SK-N-SH (cell line): ENCODE data around the gene NSMCE3. TPM values are rescaled to one million over a fixed set of nuclear protein-coding genes. Genes with fewer than 3 reads are reported as not detected.

Source experiments
- CTCF ChIA-PET: fragments of 300-600, 350-600 bp; formaldehyde crosslinking; extraction: SDS; loops from one replicate; lab custom pipeline; 2021; lab: Yijun Ruan, JAX
- POLR2A ChIA-PET: fragments of 350-600 bp; sonication (Branson Sonifier 250); formaldehyde crosslinking; extraction: SDS; loops from one replicate; lab custom pipeline; 2020; ENCODE audit warnings: antibody characterized with exemption, inconsistent platforms; lab: Yijun Ruan, JAX
- DNase-seq: peaks from one replicate; pipeline ENCODE4 v3.0.0; 2012
- H2AFZ ChIP-seq: fragments of 200-600 bp; sonication (generic); 2 replicates; pipeline ENCODE4 v1.8.1; 2016; ENCODE audit warnings: antibody characterized with exemption, mild to moderate bottlenecking, low read depth
- H3F3A ChIP-seq: fragments of 200-600 bp; sonication (generic); replicated peaks from 2 replicates; pipeline ENCODE3; 2016; ENCODE audit warnings: antibody characterized with exemption, mild to moderate bottlenecking; ENCODE audit not compliant: insufficient read depth
- H3K27ac ChIP-seq, 2 experiments: fragments of 200-500 bp in 1 of 2; fragments of 200-600 bp in 1 of 2; sonication (Bioruptor generic) in 1 of 2; sonication (generic), shearing (Covaris generic) in 1 of 2; 2 replicates each; pipeline versions ENCODE4 v1.5.1 to v1.6.1; 2014 to 2016; ENCODE audit warnings: low read depth in 2 of 2, inconsistent platforms in 1 of 2, low read length in 1 of 2, mild to moderate bottlenecking in 1 of 2, mixed read lengths in 1 of 2
- H3K27me3 ChIP-seq: fragments of 200-600 bp; sonication (generic), shearing (Covaris generic); 2 replicates; pipeline ENCODE4 v1.6.1; 2016; ENCODE audit warnings: mixed run types; ENCODE audit not compliant: insufficient read depth
- H3K36me3 ChIP-seq, 2 experiments: fragments of 200-500 bp in 1 of 2; fragments of 200-600 bp in 1 of 2; sonication (Bioruptor generic) in 1 of 2; sonication (generic) in 1 of 2; replicated peaks in 1 of 2; 2 replicates each; pipeline versions ENCODE3 to v1.5.1; 2014 to 2016; ENCODE audit warnings: low read length in 1 of 2, mild to moderate bottlenecking in 1 of 2; ENCODE audit not compliant: insufficient read depth in 2 of 2, control insufficient read depth in 1 of 2
- H3K4me1 ChIP-seq, 2 experiments: fragments of 200-500 bp in 1 of 2; fragments of 200-600 bp in 1 of 2; sonication (Bioruptor generic) in 1 of 2; sonication (generic), shearing (Covaris generic) in 1 of 2; 2 replicates each; pipeline versions ENCODE4 v1.5.1 to v1.6.1; 2014 to 2016; ENCODE audit warnings: low read depth in 1 of 2, low read length in 1 of 2, mixed run types in 1 of 2; ENCODE audit not compliant: insufficient read depth in 2 of 2, control insufficient read depth in 1 of 2
- H3K4me2 ChIP-seq: fragments of 200-600 bp; sonication (generic), shearing (Covaris generic); 2 replicates; pipeline ENCODE4 v1.6.1; 2017; ENCODE audit warnings: mixed run types
- H3K4me3 ChIP-seq, 2 experiments: fragments of 200-500 bp in 1 of 2; fragments of 200-600 bp in 1 of 2; sonication (Bioruptor generic) in 1 of 2; sonication (generic), shearing (Covaris generic) in 1 of 2; 2 replicates each; pipeline versions ENCODE4 v1.5.1 to v1.8.1; 2014 to 2016; ENCODE audit warnings: low read depth in 2 of 2, inconsistent platforms in 1 of 2, low read length in 1 of 2, mild to moderate bottlenecking in 1 of 2, mixed read lengths in 1 of 2, moderate library complexity in 1 of 2
- H3K79me2 ChIP-seq: fragments of 200-600 bp; sonication (generic); 2 replicates; pipeline ENCODE4 v1.8.1; 2017; ENCODE audit warnings: mild to moderate bottlenecking; ENCODE audit not compliant: insufficient read depth
- H3K9ac ChIP-seq: fragments of 200-600 bp; sonication (generic); 2 replicates; pipeline ENCODE4 v1.6.1; 2017; ENCODE audit warnings: mixed run types
- H3K9me2 ChIP-seq: fragments of 200-600 bp; sonication (generic); 2 replicates; pipeline ENCODE4 v1.6.1; 2017; ENCODE audit warnings: mixed run types
- H3K9me3 ChIP-seq: fragments of 200-600 bp; sonication (generic); 2 replicates; pipeline ENCODE4 v1.6.1; 2017; ENCODE audit warnings: mixed run types, mild to moderate bottlenecking, moderate library complexity
- H4K20me1 ChIP-seq: fragments of 200-600 bp; sonication (generic); 2 replicates; pipeline ENCODE4 v1.6.1; 2017; ENCODE audit warnings: mild to moderate bottlenecking, mixed run types; ENCODE audit not compliant: insufficient read depth
- CHD2 ChIP-seq: fragments of 150-350 bp; IDR thresholded peaks from 2 replicates; pipeline ENCODE4 v1.6.1; 2018; ENCODE audit warnings: low read length; ENCODE audit not compliant: partially characterized antibody
- CTCF ChIP-seq: fragments of 200-600 bp; sonication (generic); IDR thresholded peaks from 2 replicates; pipeline ENCODE4 v1.6.1; 2017; ENCODE audit warnings: antibody characterized with exemption, mild to moderate bottlenecking, moderate library complexity
- FOXJ3 ChIP-seq: sonication (generic); formaldehyde crosslinking; IDR thresholded peaks from 2 replicates; pipeline ENCODE4 v1.5.1; 2020; ENCODE audit warnings: mild to moderate bottlenecking, missing genetic modification reagents
- FOXM1 ChIP-seq: IDR thresholded peaks from 2 replicates; pipeline ENCODE4 v1.4.0; 2012; ENCODE audit warnings: low read depth, mild to moderate bottlenecking
- POLR2AphosphoS5 ChIP-seq: IDR thresholded peaks from 2 replicates; pipeline ENCODE4 v1.6.1; 2012; ENCODE audit warnings: low read depth, low read length
- RCOR1 ChIP-seq: fragments of 150-350 bp; IDR thresholded peaks from 2 replicates; pipeline ENCODE4 v1.6.1; 2017; ENCODE audit warnings: antibody characterized with exemption, low read length
- REST ChIP-seq: IDR thresholded peaks from 2 replicates; pipeline ENCODE4 v1.6.1; 2012; ENCODE audit warnings: mild to moderate bottlenecking, low read depth, low read length, moderate library complexity
- SIN3A ChIP-seq: IDR thresholded peaks from 2 replicates; pipeline ENCODE4 v1.6.1; 2012; ENCODE audit warnings: low read depth, mild to moderate bottlenecking, low read length, moderate library complexity, borderline replicate concordance
- TAF1 ChIP-seq: IDR thresholded peaks from 2 replicates; pipeline ENCODE4 v1.6.1; 2012; ENCODE audit warnings: low read depth, mild to moderate bottlenecking, low read length, moderate library complexity, borderline replicate concordance
- TCF12 ChIP-seq: IDR thresholded peaks from 2 replicates; pipeline ENCODE4 v1.4.0; 2012
- USF1 ChIP-seq: IDR thresholded peaks from 2 replicates; pipeline ENCODE4 v1.4.0; 2012; ENCODE audit warnings: low read depth, borderline replicate concordance
- WGBS: methylation state at CpG from one replicate; pipeline ENCODE4 v1.1.6; 2017; ENCODE audit warnings: low lambda C conversion rate; 5-methylcytosine and 5-hydroxymethylcytosine counted together
- polyA plus RNA-seq, 3 experiments: library from polyadenylated mRNA; depleted of rRNA; stranded (reverse); fragments of >200 nt; gene quantifications; 2 replicates each; pipeline ENCODE4 v1.2.3, GENCODE V29; 2012

Gene NSMCE3
- polyA plus RNA-seq, 1 of the 3 experiments (the other 2 are of a cell fraction): 5.5 TPM

GRCh38 chr15:29299784-29300183 is 30.2 kb upstream of the NSMCE3 start:
- no peaks in the 10 kb centered on the region for H3K9me2 ChIP-seq
- H3K27ac ChIP-seq: no peak overlapping the region
- DNase-seq: no peak
- no peaks in the 10 kb centered on the region for H3K27me3 ChIP-seq
- no peaks in the 10 kb centered on the region for H3K4me1 ChIP-seq
- no peak for TF ChIP-seq SIN3A
- TF ChIP-seq FOXM1: no peak
- TF ChIP-seq RCOR1: no peak
- TF ChIP-seq TAF1: no peak
- no peak for TF ChIP-seq CHD2
- no peak for TF ChIP-seq CTCF
- no peak for TF ChIP-seq REST
- TF ChIP-seq USF1: no peak
- H3K9me3 ChIP-seq: no peaks in the 10 kb centered on the region
- ChIA-PET CTCF (interaction anchor here (1.1 kb wide), 1 partner anchor 9 kb away, joined by 3 read pairs; no protein-coding TSS in a partner anchor), POLR2A (no interaction called here)
- H3K4me3 ChIP-seq: no peak overlapping the region
- no peak overlapping the region for H3K9ac ChIP-seq
- H2AFZ ChIP-seq: no peak overlapping the region
- no peaks in the 10 kb centered on the region for H4K20me1 ChIP-seq
- no peak overlapping the region for H3K4me2 ChIP-seq
- H3K79me2 ChIP-seq: no peaks in the 10 kb centered on the region
- no peaks in the 10 kb centered on the region for H3K36me3 ChIP-seq
- H3F3A ChIP-seq: no peaks in the 10 kb centered on the region

GRCh38 chr15:29299331-29299730 is 29.7 kb upstream of the NSMCE3 start:
- Histone ChIP-seq H3K4me2 (no peak overlapping the region), H2AFZ (no peak overlapping the region), H3K27ac (no peak overlapping the region)
- POLR2A ChIA-PET: no interaction called here
- TF ChIP-seq TCF12 (no peak), FOXJ3 (CRISPR knock-in tag) (no peak), POLR2AphosphoS5 (no peak)
- TF ChIP-seq, all 33 proteins: peak for 0
- H3K27me3 ChIP-seq: no peaks in the 10 kb centered on the region
- no peaks in the 10 kb centered on the region for H4K20me1 ChIP-seq
- no peaks in the 10 kb centered on the region for H3K36me3 ChIP-seq
- no peaks in the 10 kb centered on the region for H3K9me3 ChIP-seq
- no peak for DNase-seq
- no peaks in the 10 kb centered on the region for H3K9me2 ChIP-seq
- H3K9ac ChIP-seq: no peak overlapping the region
- no peaks in the 10 kb centered on the region for H3F3A ChIP-seq
- WGBS: 0% methylated on average over 2 of the region's 3 CpGs
- no peaks in the 10 kb centered on the region for H3K4me1 ChIP-seq
- H3K79me2 ChIP-seq: no peaks in the 10 kb centered on the region
- CTCF ChIA-PET: interaction anchor here (1.1 kb wide), 1 partner anchor 8 kb away, joined by 3 read pairs; no protein-coding TSS in a partner anchor
- H3K4me3 ChIP-seq: no peak overlapping the region
